ENCODE data around the gene C11orf54.

DNA sequence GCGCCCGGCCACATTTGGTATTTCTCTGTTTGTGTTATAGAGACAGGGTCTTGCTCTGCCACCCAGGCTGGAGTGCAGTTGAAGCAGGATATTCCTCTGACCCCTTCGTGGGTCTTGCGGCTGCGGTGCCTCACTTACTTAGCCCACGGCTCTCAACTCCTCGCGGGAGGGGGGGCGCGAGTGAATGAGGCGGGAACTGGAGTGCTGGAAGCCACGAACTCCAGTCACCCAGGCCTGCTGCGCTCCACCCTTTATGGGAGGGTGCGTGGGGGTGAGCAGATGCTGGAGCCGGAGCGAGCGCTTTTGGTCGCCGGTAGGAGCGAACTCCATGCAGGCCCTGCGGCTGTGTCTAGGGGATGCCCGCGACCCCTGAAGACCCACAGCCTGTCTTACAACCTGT lies 1.8 kb downstream of the C11orf54 start:
- TF ChIP-seq LEF1 (IDR thresholded peaks at IDR 0.05; ENCODE audit: borderline replicate concordance) (no peak), SP1 (IDR thresholded peaks at IDR 0.05) (no peak)
